Suprapubic skin (tissue), 4 donors: ENCODE measurements around the gene KRTAP29-1.

Experiments
- POLR2A ChIP-seq, 2 donors: fragments of 450-650 bp; IDR thresholded peaks; one replicate each; pipeline ENCODE4 v1.6.1; 2017; ENCODE audit warnings: antibody characterized with exemption in 2 of 2, mild to moderate bottlenecking in 2 of 2, moderate library complexity in 2 of 2
- POLR2AphosphoS5 ChIP-seq, 3 donors: sonication (generic); formaldehyde crosslinking; IDR thresholded peaks; one replicate each; pipeline ENCODE4 v1.6.1; 2017; ENCODE audit warnings: antibody characterized with exemption in 3 of 3
- TF ChIP-seq, protein P1 (sequence below), 2 donors: fragments of 200-600 bp in 1 of 2; fragments of 450-650 bp in 1 of 2; sonication (generic) in 1 of 2; IDR thresholded peaks; one replicate each; pipeline ENCODE4 v1.5.1; 2016 to 2019; ENCODE audit warnings: antibody characterized with exemption in 2 of 2, mild to moderate bottlenecking in 1 of 2, moderate library complexity in 1 of 2

DNA sequence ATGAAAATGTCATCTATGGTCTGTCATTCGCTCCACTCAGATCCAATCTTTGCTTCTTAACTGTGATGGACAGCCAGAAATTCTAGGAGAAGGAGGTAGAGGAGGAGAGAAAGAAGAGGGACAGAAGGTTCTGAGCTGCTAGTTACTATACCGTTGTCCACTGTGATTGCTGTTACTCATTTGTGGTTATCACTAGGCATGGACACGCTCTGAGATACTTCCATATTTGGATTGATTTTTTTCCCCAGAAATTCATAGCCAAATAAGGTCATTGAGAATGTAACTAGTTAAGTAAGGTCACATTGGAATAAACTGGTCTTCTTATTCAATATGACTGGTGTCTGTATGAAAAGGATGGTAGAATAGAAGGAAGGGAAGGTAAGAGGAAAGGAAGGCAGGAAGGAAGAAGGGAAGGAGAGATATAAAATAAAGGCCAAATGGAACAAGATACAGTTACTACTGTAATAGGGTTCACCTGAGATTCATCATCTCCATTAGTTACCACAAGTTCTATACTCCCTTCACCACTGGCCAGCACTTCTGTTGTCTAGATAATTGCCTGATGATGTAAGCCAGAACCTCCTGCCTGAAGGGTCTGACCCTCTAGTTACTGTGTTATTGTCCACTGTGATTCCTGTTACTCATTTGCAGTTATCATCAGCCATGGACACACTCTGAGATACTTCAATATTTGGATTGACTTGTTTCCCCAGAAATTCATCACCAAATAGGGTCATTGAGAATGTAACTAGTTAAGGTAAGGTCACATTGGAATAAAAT lies 24.3 kb downstream of the KRTAP29-1 start:
- TF ChIP-seq POLR2A (IDR thresholded peaks at IDR 0.05) (no peak), POLR2AphosphoS5 (IDR thresholded peaks at IDR 0.05) (no peak)
- TF ChIP-seq, protein P1, sequence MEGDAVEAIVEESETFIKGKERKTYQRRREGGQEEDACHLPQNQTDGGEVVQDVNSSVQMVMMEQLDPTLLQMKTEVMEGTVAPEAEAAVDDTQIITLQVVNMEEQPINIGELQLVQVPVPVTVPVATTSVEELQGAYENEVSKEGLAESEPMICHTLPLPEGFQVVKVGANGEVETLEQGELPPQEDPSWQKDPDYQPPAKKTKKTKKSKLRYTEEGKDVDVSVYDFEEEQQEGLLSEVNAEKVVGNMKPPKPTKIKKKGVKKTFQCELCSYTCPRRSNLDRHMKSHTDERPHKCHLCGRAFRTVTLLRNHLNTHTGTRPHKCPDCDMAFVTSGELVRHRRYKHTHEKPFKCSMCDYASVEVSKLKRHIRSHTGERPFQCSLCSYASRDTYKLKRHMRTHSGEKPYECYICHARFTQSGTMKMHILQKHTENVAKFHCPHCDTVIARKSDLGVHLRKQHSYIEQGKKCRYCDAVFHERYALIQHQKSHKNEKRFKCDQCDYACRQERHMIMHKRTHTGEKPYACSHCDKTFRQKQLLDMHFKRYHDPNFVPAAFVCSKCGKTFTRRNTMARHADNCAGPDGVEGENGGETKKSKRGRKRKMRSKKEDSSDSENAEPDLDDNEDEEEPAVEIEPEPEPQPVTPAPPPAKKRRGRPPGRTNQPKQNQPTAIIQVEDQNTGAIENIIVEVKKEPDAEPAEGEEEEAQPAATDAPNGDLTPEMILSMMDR (IDR thresholded peaks at IDR 0.05) = no peak
